Tibial artery (tissue), 4 donors: ENCODE measurements around the gene PPFIA4.

Experiments
- DNase-seq, 2 donors: peaks; one replicate each; pipeline ENCODE4 v3.0.0-alpha.2; 2019
- H3K27ac ChIP-seq, 2 donors: fragments of 200-600 bp; sonication (generic) in 1 of 2; 1 replicate in 1 of 2; 2 replicates in 1 of 2; pipeline ENCODE4 v1.5.1; 2018 to 2019; ENCODE audit warnings: mild to moderate bottlenecking in 1 of 2
- H3K27me3 ChIP-seq, 2 donors: fragments of 200-600 bp; sonication (generic) in 1 of 2; one replicate each; pipeline versions ENCODE4 v1.5.1 to v1.6.0; 2016 to 2019
- H3K36me3 ChIP-seq, 3 donors: fragments of 200-600 bp; sonication (generic) in 2 of 3; one replicate each; pipeline ENCODE4 v1.5.1; 2016 to 2019; ENCODE audit warnings: mild to moderate bottlenecking in 2 of 3
- H3K4me1 ChIP-seq, 4 donors: fragments of 200-600 bp; sonication (generic) in 2 of 4; 1 replicate in 3 of 4; 2 replicates in 1 of 4; pipeline ENCODE4 v1.5.1; 2016 to 2019
- H3K4me3 ChIP-seq, 2 donors: fragments of 200-600 bp; sonication (generic) in 1 of 2; 1 replicate in 1 of 2; 2 replicates in 1 of 2; pipeline ENCODE4 v1.5.1; 2018 to 2019; ENCODE audit warnings: mild to moderate bottlenecking in 2 of 2
- H3K9me3 ChIP-seq, 3 donors: fragments of 200-600 bp; sonication (generic) in 1 of 3; one replicate each; pipeline ENCODE4 v1.5.1; 2016 to 2019
- intact Hi-C: fragments of 100-400 bp; cut with DNase I; formaldehyde crosslinking; loops from one replicate; pipeline ENCODE4 v1.15.0; 2023; ENCODE audit warnings: low total_unique reads
- TF ChIP-seq, protein P1 (sequence below), 2 experiments: fragments of 200-600 bp in 1 of 2; fragments of 450-650 bp in 1 of 2; IDR thresholded peaks; one replicate each; pipeline ENCODE4 v1.5.1; 2017 to 2019; ENCODE audit warnings: antibody characterized with exemption in 2 of 2, mild to moderate bottlenecking in 1 of 2, moderate library complexity in 1 of 2

The PPFIA4 gene

DNA sequence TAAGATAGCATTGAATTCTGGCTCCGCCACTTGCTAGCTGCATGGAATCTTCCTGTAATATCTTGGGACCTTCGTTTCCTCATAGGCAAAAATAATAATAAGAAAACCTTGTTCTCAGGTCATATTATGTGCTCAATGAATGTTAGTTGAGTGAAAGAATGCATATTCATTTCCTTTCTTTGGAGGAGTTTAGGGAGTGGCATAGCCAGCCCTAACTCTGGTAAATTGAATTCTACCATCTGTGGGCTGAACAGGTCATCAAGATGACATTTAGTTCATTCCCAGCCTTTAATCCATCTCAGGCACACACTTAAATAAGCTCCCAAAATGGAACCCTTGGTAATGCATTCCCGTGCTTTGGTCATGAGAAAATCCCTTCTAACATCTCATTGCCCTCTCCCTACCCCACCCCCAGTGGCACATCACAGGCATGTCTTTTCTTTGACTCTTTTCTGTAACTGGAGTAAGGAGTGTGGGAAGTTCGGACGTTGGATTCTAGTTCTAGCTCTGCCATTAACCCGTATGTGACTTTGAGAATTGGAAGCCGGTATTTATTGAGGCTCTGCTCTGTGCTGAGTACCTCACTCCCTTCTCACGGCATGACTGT lies 72.7 kb downstream of the PPFIA4 start:
- H3K27me3 ChIP-seq, result peaks cover 0 to 9% of the 10 kb centered on the region in 2 donors
- H3K36me3 ChIP-seq, result no peaks in the 10 kb centered on the region
- no peak for DNase-seq
- no peaks in the 10 kb centered on the region for H3K4me1 ChIP-seq
- no peak overlapping the region for H3K27ac ChIP-seq
- intact Hi-C loops, result no loop called here
- peaks cover 4 to 16% (median 13%) of the 10 kb centered on the region in 3 donors for H3K9me3 ChIP-seq
- TF ChIP-seq, protein P1, sequence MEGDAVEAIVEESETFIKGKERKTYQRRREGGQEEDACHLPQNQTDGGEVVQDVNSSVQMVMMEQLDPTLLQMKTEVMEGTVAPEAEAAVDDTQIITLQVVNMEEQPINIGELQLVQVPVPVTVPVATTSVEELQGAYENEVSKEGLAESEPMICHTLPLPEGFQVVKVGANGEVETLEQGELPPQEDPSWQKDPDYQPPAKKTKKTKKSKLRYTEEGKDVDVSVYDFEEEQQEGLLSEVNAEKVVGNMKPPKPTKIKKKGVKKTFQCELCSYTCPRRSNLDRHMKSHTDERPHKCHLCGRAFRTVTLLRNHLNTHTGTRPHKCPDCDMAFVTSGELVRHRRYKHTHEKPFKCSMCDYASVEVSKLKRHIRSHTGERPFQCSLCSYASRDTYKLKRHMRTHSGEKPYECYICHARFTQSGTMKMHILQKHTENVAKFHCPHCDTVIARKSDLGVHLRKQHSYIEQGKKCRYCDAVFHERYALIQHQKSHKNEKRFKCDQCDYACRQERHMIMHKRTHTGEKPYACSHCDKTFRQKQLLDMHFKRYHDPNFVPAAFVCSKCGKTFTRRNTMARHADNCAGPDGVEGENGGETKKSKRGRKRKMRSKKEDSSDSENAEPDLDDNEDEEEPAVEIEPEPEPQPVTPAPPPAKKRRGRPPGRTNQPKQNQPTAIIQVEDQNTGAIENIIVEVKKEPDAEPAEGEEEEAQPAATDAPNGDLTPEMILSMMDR (IDR thresholded peaks at IDR 0.05), result no peak
- no peak overlapping the region for H3K4me3 ChIP-seq

DNA sequence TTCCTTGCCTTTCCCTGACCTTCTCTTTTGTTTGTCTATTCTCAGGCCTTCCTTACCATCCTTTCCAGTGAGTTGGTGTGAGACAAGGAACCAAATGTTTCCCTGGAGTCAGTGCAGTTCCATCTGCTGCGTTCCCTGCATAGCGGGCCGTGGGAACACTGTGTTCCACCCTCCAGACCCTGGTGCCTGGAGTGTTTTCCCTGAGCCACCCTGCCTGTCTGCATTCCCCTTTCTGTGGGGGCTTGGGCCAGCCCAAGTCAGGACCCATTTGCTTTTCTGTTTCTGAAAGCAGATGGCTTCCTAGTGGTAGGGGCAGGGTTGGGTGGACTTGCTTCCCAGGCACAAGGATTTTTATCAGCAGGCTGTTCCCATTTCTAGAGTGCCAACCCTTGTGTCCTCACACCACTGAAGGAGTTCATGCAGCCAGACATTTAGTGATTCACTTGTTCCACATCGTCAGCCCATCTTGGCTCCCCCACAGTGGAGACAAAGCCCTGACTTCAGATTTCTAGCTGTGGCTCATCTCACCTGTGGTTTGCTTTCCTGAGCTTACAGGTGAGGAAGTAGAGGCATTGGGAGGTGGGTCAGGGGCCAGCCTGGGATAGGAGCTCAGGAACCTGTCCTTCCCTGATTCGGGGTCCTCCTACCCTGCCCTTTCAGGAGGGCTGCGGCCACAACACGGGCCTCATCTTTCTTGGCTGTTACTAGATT lies 73.7 kb downstream of the PPFIA4 start:
- Histone ChIP-seq H3K36me3 (no peaks in the 10 kb centered on the region), H3K27ac (no peak overlapping the region), H3K27me3 (peaks cover 0 to 9% of the 10 kb centered on the region in 2 donors), H3K9me3 (peaks cover 4 to 13% (median 8%) of the 10 kb centered on the region in 3 donors), H3K4me1 (no peaks in the 10 kb centered on the region), H3K4me3 (no peak overlapping the region)
- DNase-seq, result no peak
- intact Hi-C loops, result no loop called here
- TF ChIP-seq, protein P1 (IDR thresholded peaks at IDR 0.05), result no peak

DNA sequence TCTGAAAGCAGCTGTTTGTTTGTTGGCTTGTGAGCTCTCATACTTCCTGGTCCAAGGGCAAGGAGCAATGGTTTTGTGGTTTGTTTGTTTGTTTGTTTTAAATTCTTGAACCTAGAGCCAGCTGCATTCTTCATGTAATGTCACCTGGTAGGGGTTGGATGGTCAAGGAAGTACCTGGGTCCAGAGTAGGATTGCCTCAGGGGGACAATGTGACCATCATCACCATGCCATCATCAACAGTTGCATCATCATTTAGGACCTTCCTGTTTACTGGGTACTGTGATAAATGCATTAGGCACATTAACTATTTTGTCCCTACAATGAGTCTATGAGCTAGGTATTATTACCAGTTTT lies 74.2 kb downstream of the PPFIA4 start:
- H3K27me3 ChIP-seq, result peaks cover 0 to 9% of the 10 kb centered on the region in 2 donors
- TF ChIP-seq, protein P1 (IDR thresholded peaks at IDR 0.05), result no peak

DNA sequence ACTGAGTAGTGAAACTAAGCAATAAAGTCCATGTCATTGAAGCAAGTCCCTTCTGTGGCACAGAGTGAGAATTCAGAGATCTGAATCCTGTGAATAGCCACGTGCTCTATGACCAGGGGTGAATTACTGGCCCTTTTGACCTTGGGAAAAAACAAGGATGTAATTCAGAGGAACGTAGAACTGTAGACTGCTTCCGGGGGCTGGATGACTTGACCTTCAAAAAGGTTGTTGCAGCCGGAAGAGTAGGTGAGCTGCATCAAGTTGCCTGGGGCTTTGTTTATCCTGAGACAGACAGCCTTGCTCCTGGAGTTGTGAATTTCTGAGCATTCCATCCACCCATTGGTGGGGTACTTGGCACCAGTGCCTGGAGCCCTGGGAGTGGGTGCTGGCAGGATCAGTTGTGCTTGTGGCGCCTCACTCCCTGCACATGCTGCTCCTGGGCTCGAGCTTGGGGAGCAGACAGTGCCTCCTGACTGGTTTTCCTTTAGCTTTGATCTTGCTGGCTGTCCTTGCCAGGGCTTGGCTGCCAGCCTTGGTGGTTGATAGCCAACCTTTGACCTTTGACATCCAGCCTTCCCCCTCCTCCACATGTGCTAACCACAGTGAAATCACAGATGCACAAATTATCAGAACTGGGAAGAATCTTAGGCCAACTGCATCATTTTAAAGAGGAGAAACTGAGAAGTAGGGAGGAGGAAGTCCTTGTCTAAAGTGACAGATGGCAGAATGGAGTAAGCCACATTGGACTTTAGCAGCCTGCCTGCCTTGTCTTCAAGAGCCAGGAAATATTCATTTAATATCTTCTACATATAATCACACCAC lies 75.7 kb downstream of the PPFIA4 start:
- intact Hi-C loops, result no loop called here
- Histone ChIP-seq H3K27me3 (peaks cover 0 to 9% of the 10 kb centered on the region in 2 donors), H3K9me3 (peaks cover 0 to 6% (median 5%) of the 10 kb centered on the region in 3 donors), H3K4me1 (no peaks in the 10 kb centered on the region), H3K4me3 (no peak overlapping the region), H3K27ac (no peak overlapping the region), H3K36me3 (no peaks in the 10 kb centered on the region)
- no peak for DNase-seq
- TF ChIP-seq, protein P1 (IDR thresholded peaks at IDR 0.05), result no peak

More for the DNA sequence above, 74.2 kb downstream of the PPFIA4 start:
- intact Hi-C loops, result no loop called here
- peaks cover 0 to 10% (median 6%) of the 10 kb centered on the region in 3 donors for H3K9me3 ChIP-seq
- no peak overlapping the region for H3K4me3 ChIP-seq
- no peak overlapping the region for H3K27ac ChIP-seq
- H3K4me1 ChIP-seq, result no peaks in the 10 kb centered on the region
- H3K36me3 ChIP-seq, result no peaks in the 10 kb centered on the region
- DNase-seq, result no peak

GRCh38 chr1:203103216-203103615 lies 76.9 kb downstream of the PPFIA4 start:
- Histone ChIP-seq H3K36me3 (no peaks in the 10 kb centered on the region), H3K4me3 (no peak overlapping the region), H3K27ac (no peak overlapping the region), H3K4me1 (no peaks in the 10 kb centered on the region), H3K9me3 (peaks cover 0 to 6% (median 5%) of the 10 kb centered on the region in 3 donors), H3K27me3 (peaks cover 0 to 18% of the 10 kb centered on the region in 2 donors)
- intact Hi-C loops, result no loop called here
- TF ChIP-seq, protein P1 (IDR thresholded peaks at IDR 0.05), result no peak
- no peak for DNase-seq
